Fibroblast of lung (primary cell): ENCODE measurements around the gene SERPIND1.

Source experiments
- EZH2 ChIP-seq: IDR thresholded peaks from 2 replicates; pipeline ENCODE4 v1.5.1; 2012; ENCODE audit warnings: low read length, control low read depth, mild to moderate bottlenecking; ENCODE audit errors: missing control alignments
- TF ChIP-seq, protein P1 (sequence below), 2 donors: IDR thresholded peaks in 1 of 2; conservative IDR thresholded peaks in 1 of 2; 1 replicate in 1 of 2; 2 replicates in 1 of 2; pipeline ENCODE4 v1.5.1; 2011 to 2012; ENCODE audit warnings: low read length in 2 of 2, control low read depth in 1 of 2, inconsistent platforms in 1 of 2, low read depth in 1 of 2, mild to moderate bottlenecking in 1 of 2

DNA sequence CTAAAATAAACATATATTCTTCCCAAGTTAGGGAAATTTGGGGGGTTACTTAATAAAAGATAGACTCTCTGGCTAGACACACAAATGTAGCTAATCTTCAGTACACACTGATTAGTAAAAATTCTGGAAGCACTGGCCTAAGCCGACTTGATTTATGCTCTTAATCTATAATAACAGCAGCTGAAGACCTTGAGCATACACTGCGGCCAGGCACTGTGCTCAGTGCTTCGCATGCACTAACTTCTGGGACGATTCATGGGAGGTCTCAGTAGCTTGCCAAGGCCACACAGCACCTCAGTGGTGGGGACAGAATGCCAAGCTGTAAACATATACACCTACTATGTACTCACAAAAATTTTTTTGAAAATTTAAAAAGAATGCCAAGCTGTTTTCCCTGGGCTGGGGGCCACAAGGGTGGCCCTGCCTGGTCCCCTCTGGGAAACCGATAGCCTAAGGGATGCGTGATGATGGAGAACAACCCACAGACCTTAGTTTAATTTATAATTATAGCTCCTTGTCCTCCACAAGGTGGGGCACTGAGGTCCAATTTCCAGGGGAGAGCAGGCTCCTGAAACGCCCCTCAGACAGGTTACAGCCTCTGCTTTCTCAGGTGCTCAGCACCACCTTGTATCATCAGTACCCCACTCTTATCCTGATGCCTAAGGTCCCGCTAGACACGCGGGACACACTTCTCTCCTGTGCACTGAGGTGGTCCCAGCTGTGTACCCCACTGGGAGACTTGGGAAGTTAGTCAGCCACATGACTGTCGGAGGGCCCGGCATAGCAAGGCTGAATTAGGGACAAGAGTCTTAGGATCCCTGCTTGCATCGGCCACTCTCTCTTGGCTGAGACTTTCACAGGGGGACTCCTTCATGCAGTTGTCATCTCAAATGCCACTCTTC lies 20.1 kb downstream of the SERPIND1 start:
- TF ChIP-seq, protein P1, sequence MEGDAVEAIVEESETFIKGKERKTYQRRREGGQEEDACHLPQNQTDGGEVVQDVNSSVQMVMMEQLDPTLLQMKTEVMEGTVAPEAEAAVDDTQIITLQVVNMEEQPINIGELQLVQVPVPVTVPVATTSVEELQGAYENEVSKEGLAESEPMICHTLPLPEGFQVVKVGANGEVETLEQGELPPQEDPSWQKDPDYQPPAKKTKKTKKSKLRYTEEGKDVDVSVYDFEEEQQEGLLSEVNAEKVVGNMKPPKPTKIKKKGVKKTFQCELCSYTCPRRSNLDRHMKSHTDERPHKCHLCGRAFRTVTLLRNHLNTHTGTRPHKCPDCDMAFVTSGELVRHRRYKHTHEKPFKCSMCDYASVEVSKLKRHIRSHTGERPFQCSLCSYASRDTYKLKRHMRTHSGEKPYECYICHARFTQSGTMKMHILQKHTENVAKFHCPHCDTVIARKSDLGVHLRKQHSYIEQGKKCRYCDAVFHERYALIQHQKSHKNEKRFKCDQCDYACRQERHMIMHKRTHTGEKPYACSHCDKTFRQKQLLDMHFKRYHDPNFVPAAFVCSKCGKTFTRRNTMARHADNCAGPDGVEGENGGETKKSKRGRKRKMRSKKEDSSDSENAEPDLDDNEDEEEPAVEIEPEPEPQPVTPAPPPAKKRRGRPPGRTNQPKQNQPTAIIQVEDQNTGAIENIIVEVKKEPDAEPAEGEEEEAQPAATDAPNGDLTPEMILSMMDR (conservative IDR thresholded peaks at IDR 0.05 in 1 of 2, IDR thresholded peaks at IDR 0.05 in 1 of 2; ENCODE audit: low read depth in 1 of 2, low read length in 2 of 2), result no peak
- no peak for TF ChIP-seq EZH2
